GM10847 (cell line): Measurements from ENCODE around the gene CTF1.

Experiments used
- POLR2A ChIP-seq: IDR thresholded peaks from 2 replicates; pipeline ENCODE4 v1.6.1; 2011; ENCODE audit not compliant: insufficient read length; ENCODE audit errors: extremely low read depth

The CTF1 gene

GRCh38 chr16:30931068-30931650, 34.7 kb downstream of the CTF1 start:
- no peak for TF ChIP-seq POLR2A

GRCh38 chr16:30934827-30935557, 38.6 kb downstream of the CTF1 start:
- TF ChIP-seq POLR2A, result no peak

GRCh38 chr16:30937692-30938091, 41.3 kb downstream of the CTF1 start:
- TF ChIP-seq POLR2A, result no peak

GRCh38 chr16:30941600-30942425, 45.4 kb downstream of the CTF1 start:
- no peak for TF ChIP-seq POLR2A

GRCh38 chr16:30942426-30942806, 46.0 kb downstream of the CTF1 start:
- TF ChIP-seq POLR2A, result no peak

GRCh38 chr16:30944352-30944751, 47.9 kb downstream of the CTF1 start:
- TF ChIP-seq POLR2A, result no peak

GRCh38 chr16:30946671-30947540, 50.5 kb downstream of the CTF1 start:
- no peak for TF ChIP-seq POLR2A

- no peak for TF ChIP-seq POLR2A
Measured at GRCh38 chr16:30947541-30947858, 51.1 kb downstream of the CTF1 start.

- no peak for TF ChIP-seq POLR2A
Measured at GRCh38 chr16:30947859-30948666, 51.6 kb downstream of the CTF1 start.

GRCh38 chr16:30948667-30949649, 52.5 kb downstream of the CTF1 start, which contains the start of gene ORAI3:
ORAI3 (plus strand) TSS chr16:30949068; CDS start chr16:30949290, 222 bp downstream.
- TF ChIP-seq POLR2A, result peak; percentile 66

GRCh38 chr16:30949650-30950515, 53.5 kb downstream of the CTF1 start:
- TF ChIP-seq POLR2A, result peak; percentile 64

GRCh38 chr16:30950516-30951065, 54.2 kb downstream of the CTF1 start:
- TF ChIP-seq POLR2A, result no peak
